Mononuclear cell (primary cell): ENCODE data around the gene POFUT2. TPM values are rescaled to one million over a fixed set of nuclear protein-coding genes. Genes with fewer than 3 reads are reported as not detected.

Experiments used
- H3K27me3 ChIP-seq: 2 replicates; pipeline ENCODE4 v1.6.0; 2011; ENCODE audit warnings: low read length, control low read depth; ENCODE audit not compliant: insufficient read depth
- H3K4me1 ChIP-seq: 2 replicates; pipeline ENCODE4 v1.5.1; 2011; ENCODE audit warnings: mild to moderate bottlenecking, low read length, control low read depth; ENCODE audit not compliant: insufficient read depth
- H3K4me3 ChIP-seq: 2 replicates; pipeline ENCODE4 v1.5.1; 2011; ENCODE audit warnings: mild to moderate bottlenecking, low read length, moderate library complexity
- H3K9me3 ChIP-seq: 2 replicates; pipeline ENCODE4 v1.5.1; 2011; ENCODE audit warnings: low read depth, mild to moderate bottlenecking, control low read depth, low read length
- total RNA-seq: library from RNA; depleted of rRNA; stranded (reverse); fragments of >200 nt; gene quantifications from one replicate; pipeline ENCODE4 v1.2.3, GENCODE V29; 2012

Gene POFUT2
- total RNA-seq, 1 donor = 13.9 TPM

- Histone ChIP-seq H3K27me3 (no peaks in the 10 kb centered on the region), H3K4me3 (no peak overlapping the region), H3K4me1 (no peaks in the 10 kb centered on the region), H3K9me3 (peaks cover 4% of the 10 kb centered on the region)
These were observed 68.2 kb downstream of the POFUT2 start for GRCh38 chr21:45219517-45219916.

- no peaks in the 10 kb centered on the region for H3K4me1 ChIP-seq
- peaks cover 4% of the 10 kb centered on the region for H3K9me3 ChIP-seq
These were observed 70.7 kb downstream of the POFUT2 start for GRCh38 chr21:45217010-45217409.

GRCh38 chr21:45215213-45215612 lies 72.5 kb downstream of the POFUT2 start:
- no peaks in the 10 kb centered on the region for H3K27me3 ChIP-seq
- H3K4me3 ChIP-seq = no peak overlapping the region
- H3K9me3 ChIP-seq = peaks cover 4% of the 10 kb centered on the region
- peaks cover 7% of the 10 kb centered on the region for H3K4me1 ChIP-seq

More at GRCh38 chr21:45217010-45217409, 70.7 kb downstream of the POFUT2 start:
- no peaks in the 10 kb centered on the region for H3K27me3 ChIP-seq
- no peak overlapping the region for H3K4me3 ChIP-seq

Other genes with a start within 250 kb of the POFUT2 start
- 18.4 TPM for gene ADARB1, start 213.3 kb downstream of the POFUT2 start, total RNA-seq
- 8.6 TPM for gene COL18A1, start 117.3 kb upstream of the POFUT2 start, total RNA-seq